ENCODE measurements around the gene OIP5.
"Not testable (repeated sequence)": the region's sequence is repeated elsewhere in the genome, so short reads cannot be mapped to it uniquely, and the experiment has no call there.

Gene OIP5

DNA sequence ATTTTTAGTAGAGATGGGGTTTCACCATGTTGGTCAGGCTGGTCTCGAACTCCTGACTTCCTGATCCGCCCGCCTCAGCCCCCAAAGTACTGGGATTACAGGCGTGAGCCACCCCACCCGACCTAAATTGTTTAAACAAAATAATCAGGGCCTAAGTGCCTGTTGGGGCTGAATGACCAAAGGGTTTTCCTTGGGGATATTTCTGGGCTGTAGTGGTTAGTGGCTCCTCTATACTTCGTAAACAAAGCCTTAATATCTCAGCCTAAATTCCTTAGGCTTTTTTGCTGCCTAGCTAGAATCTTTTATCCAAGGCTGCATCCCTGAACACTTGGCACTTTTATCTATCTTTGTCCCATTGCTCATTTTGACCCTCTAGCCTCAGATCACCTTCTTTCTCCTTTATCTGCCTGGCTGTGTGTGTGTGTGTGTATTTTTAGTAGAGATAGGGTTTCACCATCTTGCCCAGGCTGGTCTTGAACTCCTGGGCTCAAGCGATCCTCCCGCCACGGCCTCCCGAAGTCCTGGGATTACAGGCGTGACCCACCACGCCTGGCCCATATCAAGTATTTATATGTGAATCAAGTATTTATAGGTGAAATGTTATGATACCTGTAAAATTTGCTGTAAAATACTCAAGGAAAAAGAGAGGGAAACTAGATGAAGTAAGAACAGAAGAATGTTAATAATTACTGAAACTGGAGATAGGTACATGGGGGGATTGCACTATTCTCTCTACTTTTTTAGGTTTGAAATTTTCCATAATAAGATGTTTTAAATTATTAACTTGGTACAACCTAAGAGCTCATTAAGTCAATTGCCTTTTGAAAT is 2.1 kb upstream of the OIP5 start:
- Histone ChIP-seq H3K4me1 (ENCODE audit: control insufficient read depth, insufficient read depth, low read length) (no peaks in the 10 kb centered on the region), H3K9me3 (ENCODE audit: control insufficient read depth, low read length) (no peaks in the 10 kb centered on the region), H3K4me3 (ENCODE audit: low read length) (no peak overlapping the region), H3K27me3 (ENCODE audit: control insufficient read depth, insufficient read depth, low read length) (no peaks in the 10 kb centered on the region), H3K9ac (ENCODE audit: low read length) (no peak overlapping the region), H3K36me3 (ENCODE audit: control insufficient read depth, insufficient read depth, low read length) (no peaks in the 10 kb centered on the region)

DNA sequence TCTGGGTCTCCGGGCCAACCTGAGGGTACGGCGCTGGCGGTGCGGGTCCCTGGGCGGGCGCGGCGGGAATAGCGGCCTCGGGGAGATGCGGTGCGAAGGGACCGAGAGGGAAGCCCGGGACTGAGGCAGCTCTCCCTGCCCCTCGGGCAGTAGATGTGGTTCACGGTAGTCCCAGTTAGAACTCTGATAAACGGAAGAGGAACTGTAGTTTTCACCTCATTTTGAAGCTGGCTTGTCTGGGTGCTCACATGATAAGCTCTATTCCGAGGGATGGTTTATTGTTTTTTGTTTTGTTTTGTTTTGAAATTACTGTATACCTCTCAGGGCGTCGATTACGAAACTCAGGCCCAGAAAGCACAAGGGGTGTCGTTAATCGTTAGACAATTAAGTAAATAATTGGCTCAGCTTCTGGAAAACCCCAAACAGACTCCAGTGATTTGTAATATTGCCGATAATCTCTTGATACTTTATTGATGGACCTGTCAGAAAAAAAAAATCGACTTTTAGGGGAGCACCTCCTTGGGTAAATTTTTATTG is 703 bp upstream of the OIP5 start:
- H3K9ac ChIP-seq (ENCODE audit: low read length) = peak overlapping the region; percentile 64
- peak overlapping the region; percentile 84 for H3K4me3 ChIP-seq (ENCODE audit: low read length)
- no peaks in the 10 kb centered on the region for H3K9me3 ChIP-seq (ENCODE audit: control insufficient read depth, low read length)
- no peaks in the 10 kb centered on the region for H3K36me3 ChIP-seq (ENCODE audit: control insufficient read depth, insufficient read depth, low read length)
- H3K4me1 ChIP-seq (ENCODE audit: control insufficient read depth, insufficient read depth, low read length) = no peaks in the 10 kb centered on the region
- no peaks in the 10 kb centered on the region for H3K27me3 ChIP-seq (ENCODE audit: control insufficient read depth, insufficient read depth, low read length)

DNA sequence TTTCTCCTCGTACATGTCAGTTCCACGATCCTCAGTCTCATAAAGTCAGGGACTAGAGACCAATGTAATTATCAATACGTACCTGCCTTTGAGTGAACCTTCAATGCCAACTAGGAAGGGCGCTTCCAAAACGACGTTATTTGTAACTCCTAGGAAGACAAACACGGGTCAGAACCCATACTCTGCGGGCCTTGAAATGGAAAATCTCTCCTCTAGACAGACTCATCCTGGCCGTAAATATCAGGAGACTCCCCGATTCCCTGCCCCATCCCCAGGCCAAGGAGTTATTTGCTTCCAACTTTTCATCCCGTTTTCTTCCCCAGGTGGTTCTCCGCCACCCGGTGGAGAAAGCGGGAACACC is 578 bp downstream of the OIP5 start:
- Histone ChIP-seq H3K36me3 (ENCODE audit: control insufficient read depth, insufficient read depth, low read length) (no peaks in the 10 kb centered on the region), H3K4me1 (ENCODE audit: control insufficient read depth, insufficient read depth, low read length) (no peaks in the 10 kb centered on the region), H3K9ac (ENCODE audit: low read length) (peak overlapping the region; percentile 50), H3K27me3 (ENCODE audit: control insufficient read depth, insufficient read depth, low read length) (no peaks in the 10 kb centered on the region), H3K9me3 (ENCODE audit: control insufficient read depth, low read length) (no peaks in the 10 kb centered on the region), H3K4me3 (ENCODE audit: low read length) (peak overlapping the region; percentile 84)

GRCh38 chr15:41331281-41331680 is 1.1 kb downstream of the OIP5 start:
- Histone ChIP-seq H3K4me3 (ENCODE audit: low read length) (no peak overlapping the region), H3K4me1 (ENCODE audit: control insufficient read depth, insufficient read depth, low read length) (no peaks in the 10 kb centered on the region), H3K27me3 (ENCODE audit: control insufficient read depth, insufficient read depth, low read length) (no peaks in the 10 kb centered on the region), H3K9me3 (ENCODE audit: control insufficient read depth, low read length) (no peaks in the 10 kb centered on the region), H3K36me3 (ENCODE audit: control insufficient read depth, insufficient read depth, low read length) (no peaks in the 10 kb centered on the region), H3K9ac (ENCODE audit: low read length) (peak overlapping the region; percentile 50)

- no peaks in the 10 kb centered on the region for H3K36me3 ChIP-seq (ENCODE audit: control insufficient read depth, insufficient read depth, low read length)
- H3K9ac ChIP-seq (ENCODE audit: low read length) = no peak overlapping the region
- H3K4me3 ChIP-seq (ENCODE audit: low read length) = no peak overlapping the region
- H3K9me3 ChIP-seq (ENCODE audit: control insufficient read depth, low read length) = no peaks in the 10 kb centered on the region
- H3K27me3 ChIP-seq (ENCODE audit: control insufficient read depth, insufficient read depth, low read length) = no peaks in the 10 kb centered on the region
- no peaks in the 10 kb centered on the region for H3K4me1 ChIP-seq (ENCODE audit: control insufficient read depth, insufficient read depth, low read length)
Measured at GRCh38 chr15:41323611-41324010, 8.8 kb downstream of the OIP5 start.

GRCh38 chr15:41320805-41321330 is 11.5 kb downstream of the OIP5 start:
- H3K27me3 ChIP-seq (ENCODE audit: control insufficient read depth, insufficient read depth, low read length) = not testable (repeated sequence)

GRCh38 chr15:41309226-41309905 is 23.0 kb downstream of the OIP5 start:
- Histone ChIP-seq H3K4me3 (ENCODE audit: low read length) (no peak overlapping the region), H3K9ac (ENCODE audit: low read length) (no peak overlapping the region), H3K27me3 (ENCODE audit: control insufficient read depth, insufficient read depth, low read length) (no peaks in the 10 kb centered on the region), H3K36me3 (ENCODE audit: control insufficient read depth, insufficient read depth, low read length) (no peaks in the 10 kb centered on the region), H3K4me1 (ENCODE audit: control insufficient read depth, insufficient read depth, low read length) (no peaks in the 10 kb centered on the region), H3K9me3 (ENCODE audit: control insufficient read depth, low read length) (no peaks in the 10 kb centered on the region)

More at GRCh38 chr15:41320805-41321330, 11.5 kb downstream of the OIP5 start:
- H3K9me3 ChIP-seq (ENCODE audit: control insufficient read depth, low read length); H3K9ac ChIP-seq (ENCODE audit: low read length); H3K4me3 ChIP-seq (ENCODE audit: low read length); H3K36me3 ChIP-seq (ENCODE audit: control insufficient read depth, insufficient read depth, low read length); H3K4me1 ChIP-seq (ENCODE audit: control insufficient read depth, insufficient read depth, low read length): not testable (repeated sequence)

- Histone ChIP-seq H3K27me3 (ENCODE audit: control insufficient read depth, insufficient read depth, low read length) (no peaks in the 10 kb centered on the region), H3K9me3 (ENCODE audit: control insufficient read depth, low read length) (no peaks in the 10 kb centered on the region), H3K36me3 (ENCODE audit: control insufficient read depth, insufficient read depth, low read length) (no peaks in the 10 kb centered on the region), H3K4me3 (ENCODE audit: low read length) (no peak overlapping the region), H3K4me1 (ENCODE audit: control insufficient read depth, insufficient read depth, low read length) (no peaks in the 10 kb centered on the region), H3K9ac (ENCODE audit: low read length) (no peak overlapping the region)
Measured at GRCh38 chr15:41307679-41308078, 24.7 kb downstream of the OIP5 start.

DNA sequence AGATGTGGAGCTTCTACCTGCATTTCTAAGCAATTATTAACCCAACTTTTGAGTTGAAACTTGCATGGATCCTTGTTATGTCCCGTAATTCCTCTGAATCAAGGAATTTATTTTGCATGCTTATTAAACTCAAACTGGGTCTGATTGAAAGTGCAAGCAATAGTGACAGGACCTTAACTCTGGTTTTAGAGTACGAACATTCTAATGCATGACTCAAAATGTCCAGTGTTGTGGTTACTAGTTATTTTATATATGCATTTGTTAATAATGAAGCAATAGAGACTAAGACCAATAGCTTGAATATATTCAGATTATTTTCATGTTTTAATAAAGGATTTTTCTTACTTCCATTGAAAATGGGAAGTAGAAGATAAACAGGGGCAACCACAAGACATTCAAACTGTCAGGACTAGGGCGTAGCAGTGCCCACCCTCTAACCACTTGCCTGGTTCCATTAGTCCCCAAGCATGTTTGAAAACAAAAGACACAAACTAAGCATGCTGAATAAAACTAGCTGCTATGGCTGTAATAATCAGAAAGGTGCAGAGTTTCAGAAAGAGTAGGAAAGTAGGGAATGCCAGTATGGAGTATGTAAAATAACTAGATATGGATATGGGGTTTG is 28.1 kb downstream of the OIP5 start:
- Histone ChIP-seq H3K9me3 (ENCODE audit: control insufficient read depth, low read length) (no peaks in the 10 kb centered on the region), H3K9ac (ENCODE audit: low read length) (no peak overlapping the region), H3K4me1 (ENCODE audit: control insufficient read depth, insufficient read depth, low read length) (no peaks in the 10 kb centered on the region), H3K4me3 (ENCODE audit: low read length) (no peak overlapping the region), H3K27me3 (ENCODE audit: control insufficient read depth, insufficient read depth, low read length) (no peaks in the 10 kb centered on the region), H3K36me3 (ENCODE audit: control insufficient read depth, insufficient read depth, low read length) (peaks cover 4% of the 10 kb centered on the region)

GRCh38 chr15:41301587-41301986 is 30.8 kb downstream of the OIP5 start:
- Histone ChIP-seq H3K36me3 (ENCODE audit: control insufficient read depth, insufficient read depth, low read length) (peaks cover 4% of the 10 kb centered on the region), H3K9me3 (ENCODE audit: control insufficient read depth, low read length) (no peaks in the 10 kb centered on the region), H3K9ac (ENCODE audit: low read length) (no peak overlapping the region), H3K27me3 (ENCODE audit: control insufficient read depth, insufficient read depth, low read length) (no peaks in the 10 kb centered on the region), H3K4me3 (ENCODE audit: low read length) (no peak overlapping the region), H3K4me1 (ENCODE audit: control insufficient read depth, insufficient read depth, low read length) (no peaks in the 10 kb centered on the region)

GRCh38 chr15:41301139-41301538 is 31.3 kb downstream of the OIP5 start:
- not testable (repeated sequence) for H3K9ac ChIP-seq (ENCODE audit: low read length); H3K9me3 ChIP-seq (ENCODE audit: control insufficient read depth, low read length); H3K36me3 ChIP-seq (ENCODE audit: control insufficient read depth, insufficient read depth, low read length); H3K27me3 ChIP-seq (ENCODE audit: control insufficient read depth, insufficient read depth, low read length); H3K4me3 ChIP-seq (ENCODE audit: low read length); H3K4me1 ChIP-seq (ENCODE audit: control insufficient read depth, insufficient read depth, low read length)

- Histone ChIP-seq H3K4me3 (ENCODE audit: low read length) (no peak overlapping the region), H3K4me1 (ENCODE audit: control insufficient read depth, insufficient read depth, low read length) (no peaks in the 10 kb centered on the region), H3K36me3 (ENCODE audit: control insufficient read depth, insufficient read depth, low read length) (peaks cover 9% of the 10 kb centered on the region)
Measured at GRCh38 chr15:41292521-41292920, 39.9 kb downstream of the OIP5 start.

More at GRCh38 chr15:41292521-41292920, 39.9 kb downstream of the OIP5 start:
- Histone ChIP-seq H3K9ac (ENCODE audit: low read length) (no peak overlapping the region), H3K9me3 (ENCODE audit: control insufficient read depth, low read length) (no peaks in the 10 kb centered on the region), H3K27me3 (ENCODE audit: control insufficient read depth, insufficient read depth, low read length) (no peaks in the 10 kb centered on the region)
